ENCODE results near the gene HOXC5. TPM values are rescaled to one million over a fixed set of nuclear protein-coding genes. Genes with fewer than 3 reads are reported as not detected.

Gene HOXC5
- total RNA-seq, 1 donor from 2014 or later: not detected

DNA sequence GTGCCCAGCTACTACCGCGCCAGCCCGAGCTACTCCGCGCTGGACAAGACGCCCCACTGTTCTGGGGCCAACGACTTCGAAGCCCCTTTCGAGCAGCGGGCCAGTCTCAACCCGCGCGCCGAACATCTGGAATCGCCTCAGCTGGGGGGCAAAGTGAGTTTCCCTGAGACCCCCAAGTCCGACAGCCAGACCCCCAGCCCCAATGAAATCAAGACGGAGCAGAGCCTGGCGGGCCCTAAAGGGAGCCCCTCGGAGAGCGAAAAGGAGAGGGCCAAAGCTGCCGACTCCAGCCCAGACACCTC, 47.2 kb upstream of the HOXC5 start:
- no peak for DNase-seq
- POLR2A ChIA-PET: interaction anchor here (1.7 kb wide), 1 partner anchor 222 kb away, joined by 5 read pairs; no protein-coding TSS in a partner anchor
- peaks cover 28% of the 10 kb centered on the region for H3K4me1 Mint-ChIP-seq
- H3K27ac Mint-ChIP-seq: peak overlapping the region; percentile 50
- peaks cover 89% of the 10 kb centered on the region for H3K27me3 Mint-ChIP-seq
- intact Hi-C loops (cut with micrococcal nuclease): loop anchor here (5.0 kb wide), 1 partner anchor 193 kb away; no protein-coding TSS in a partner anchor
- no peaks in the 10 kb centered on the region for H3K9me3 Mint-ChIP-seq
- ATAC-seq (ENCODE audit: low read depth): no peak
- no peak overlapping the region for H3K4me3 Mint-ChIP-seq
- TF ChIP-seq, protein P1, sequence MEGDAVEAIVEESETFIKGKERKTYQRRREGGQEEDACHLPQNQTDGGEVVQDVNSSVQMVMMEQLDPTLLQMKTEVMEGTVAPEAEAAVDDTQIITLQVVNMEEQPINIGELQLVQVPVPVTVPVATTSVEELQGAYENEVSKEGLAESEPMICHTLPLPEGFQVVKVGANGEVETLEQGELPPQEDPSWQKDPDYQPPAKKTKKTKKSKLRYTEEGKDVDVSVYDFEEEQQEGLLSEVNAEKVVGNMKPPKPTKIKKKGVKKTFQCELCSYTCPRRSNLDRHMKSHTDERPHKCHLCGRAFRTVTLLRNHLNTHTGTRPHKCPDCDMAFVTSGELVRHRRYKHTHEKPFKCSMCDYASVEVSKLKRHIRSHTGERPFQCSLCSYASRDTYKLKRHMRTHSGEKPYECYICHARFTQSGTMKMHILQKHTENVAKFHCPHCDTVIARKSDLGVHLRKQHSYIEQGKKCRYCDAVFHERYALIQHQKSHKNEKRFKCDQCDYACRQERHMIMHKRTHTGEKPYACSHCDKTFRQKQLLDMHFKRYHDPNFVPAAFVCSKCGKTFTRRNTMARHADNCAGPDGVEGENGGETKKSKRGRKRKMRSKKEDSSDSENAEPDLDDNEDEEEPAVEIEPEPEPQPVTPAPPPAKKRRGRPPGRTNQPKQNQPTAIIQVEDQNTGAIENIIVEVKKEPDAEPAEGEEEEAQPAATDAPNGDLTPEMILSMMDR (IDR thresholded peaks at IDR 0.05): no peak
- H3K36me3 Mint-ChIP-seq (ENCODE audit: low read depth): no peaks in the 10 kb centered on the region
- CTCF ChIA-PET: interaction anchor here (0.6 to 3.5 kb wide), 3 partner anchors 13 to 54 kb away, joined by 3 to 13 read pairs (median 3); no protein-coding TSS in a partner anchor

DNA sequence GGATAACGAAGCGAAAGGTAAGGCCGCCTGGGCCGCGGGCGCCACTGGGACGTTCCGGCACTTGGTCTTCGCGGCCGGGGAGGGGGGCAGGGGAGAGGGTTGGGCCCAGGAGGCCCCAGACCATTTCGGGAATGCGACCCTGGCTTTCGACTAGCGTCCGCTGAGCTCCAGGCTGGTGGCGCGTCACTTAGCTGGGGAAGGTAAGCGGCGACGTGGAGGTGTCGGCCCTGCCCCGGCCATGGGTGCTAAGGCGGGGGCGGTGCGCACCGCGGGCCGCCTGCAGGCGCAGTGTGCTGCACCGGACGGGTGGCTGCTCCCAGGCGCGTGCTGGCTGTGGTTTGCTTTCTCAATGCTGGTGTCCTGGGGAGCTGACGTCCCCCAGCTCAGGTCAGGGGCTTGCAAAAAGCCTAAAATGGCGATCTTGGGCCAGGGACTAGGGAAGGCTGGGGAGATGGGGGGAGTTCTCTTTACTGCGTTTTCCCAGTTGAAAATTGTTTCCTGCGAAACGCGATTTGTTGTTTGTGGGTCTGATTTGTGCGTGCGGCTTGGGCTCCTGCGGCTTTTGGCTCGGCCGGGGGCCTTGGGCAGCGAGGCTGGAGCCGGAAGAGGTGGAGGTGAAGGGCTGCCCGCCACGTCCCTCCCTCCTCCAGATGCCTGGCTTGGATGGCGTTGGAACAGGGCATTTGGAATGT, 46.7 kb upstream of the HOXC5 start:
- Mint-ChIP-seq H3K4me3 (no peak overlapping the region), H3K36me3 (ENCODE audit: low read depth) (no peaks in the 10 kb centered on the region), H3K27ac (peak overlapping the region; percentile 50), H3K9me3 (no peaks in the 10 kb centered on the region), H3K4me1 (peaks cover 28% of the 10 kb centered on the region), H3K27me3 (peaks cover 89% of the 10 kb centered on the region)
- DNase-seq (no peak), ATAC-seq (ENCODE audit: low read depth) (no peak)
- ChIA-PET POLR2A (interaction anchor here (1.7 kb wide), 1 partner anchor 222 kb away, joined by 5 read pairs; no protein-coding TSS in a partner anchor), CTCF (interaction anchor here (1.5 to 3.5 kb wide), 2 partner anchors 20 to 55 kb away, joined by 3 to 13 read pairs; no protein-coding TSS in a partner anchor)
- TF ChIP-seq, protein P1 (IDR thresholded peaks at IDR 0.05): no peak
- intact Hi-C loops (cut with micrococcal nuclease): loop anchor here (5.0 kb wide), 1 partner anchor 194 kb away; no protein-coding TSS in a partner anchor

DNA sequence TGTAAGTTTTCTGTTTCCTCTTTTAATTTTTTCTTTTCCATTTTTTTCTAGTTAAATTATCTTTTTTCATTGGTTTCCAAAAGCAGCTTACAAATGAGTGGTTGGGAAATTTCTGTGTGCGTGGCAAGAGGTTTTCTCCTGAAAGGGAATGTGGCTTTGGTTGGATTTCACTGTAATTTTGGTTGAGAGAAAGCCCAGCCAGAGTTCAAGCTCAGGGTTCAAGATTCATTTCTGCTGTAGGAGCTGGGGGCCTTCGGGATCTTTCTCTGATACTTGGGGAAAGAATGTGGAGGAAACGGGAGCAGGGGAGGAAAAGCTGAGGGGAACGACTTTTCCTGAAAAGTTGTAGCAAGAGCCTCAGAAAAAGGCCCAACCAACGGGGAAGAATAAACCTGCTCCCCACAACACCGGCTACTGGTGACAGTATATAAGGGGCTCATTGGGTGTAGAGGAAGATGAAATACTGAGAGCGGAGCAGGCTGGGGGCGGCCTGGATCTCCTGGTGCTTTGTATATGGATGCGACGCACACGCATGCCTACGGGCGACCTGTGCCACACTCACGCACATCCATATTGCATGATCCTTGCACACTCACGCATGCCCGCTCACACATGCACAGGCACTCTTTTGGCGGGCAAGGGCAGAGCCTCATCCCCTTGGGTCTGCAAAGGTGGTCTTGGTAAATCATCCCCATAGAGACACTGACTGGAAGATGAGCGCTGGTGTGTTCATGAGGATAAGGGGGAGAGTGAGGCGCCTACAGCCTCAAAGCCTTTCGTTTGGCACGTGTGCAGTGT, 46.0 kb upstream of the HOXC5 start:
- TF ChIP-seq, protein P1 (IDR thresholded peaks at IDR 0.05): no peak
- H3K9me3 Mint-ChIP-seq: no peaks in the 10 kb centered on the region
- ChIA-PET POLR2A (no interaction called here), CTCF (interaction anchor here (1.5 to 3.5 kb wide), 2 partner anchors 19 to 55 kb away, joined by 3 to 13 read pairs; no protein-coding TSS in a partner anchor)
- H3K27me3 Mint-ChIP-seq: peaks cover 88% of the 10 kb centered on the region
- H3K4me1 Mint-ChIP-seq: peaks cover 28% of the 10 kb centered on the region
- no peak overlapping the region for H3K4me3 Mint-ChIP-seq
- H3K36me3 Mint-ChIP-seq (ENCODE audit: low read depth): no peaks in the 10 kb centered on the region
- DNase-seq: no peak
- H3K27ac Mint-ChIP-seq: no peak overlapping the region
- intact Hi-C loops (cut with micrococcal nuclease): loop anchor here (5.0 kb wide), 1 partner anchor 195 kb away; no protein-coding TSS in a partner anchor
- no peak for ATAC-seq (ENCODE audit: low read depth)

DNA sequence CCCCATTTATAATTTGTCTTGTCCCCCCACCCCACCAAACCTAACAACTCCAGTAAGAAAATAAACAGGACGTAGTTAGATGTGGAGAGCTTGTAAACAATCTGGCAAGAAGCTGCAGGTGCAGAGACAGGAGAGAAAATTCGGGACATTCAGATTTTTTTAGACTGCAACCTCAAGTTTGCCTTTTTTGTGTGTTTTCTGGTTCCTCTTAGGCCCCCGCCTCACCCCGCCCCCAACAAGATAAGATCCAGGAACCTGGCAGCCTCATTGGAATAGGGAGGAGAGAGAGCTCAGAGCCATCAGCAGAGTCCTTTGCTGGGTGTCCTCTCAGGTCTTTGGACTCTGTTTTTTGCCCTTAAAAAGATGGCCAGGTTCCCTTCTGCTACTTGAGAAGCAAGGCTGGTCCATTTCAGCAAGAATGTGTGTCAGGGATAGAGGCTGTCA, 45.0 kb upstream of the HOXC5 start:
- Mint-ChIP-seq H3K4me3 (no peak overlapping the region), H3K27me3 (peaks cover 88% of the 10 kb centered on the region), H3K36me3 (ENCODE audit: low read depth) (no peaks in the 10 kb centered on the region), H3K9me3 (no peaks in the 10 kb centered on the region), H3K27ac (no peak overlapping the region), H3K4me1 (peaks cover 28% of the 10 kb centered on the region)
- ATAC-seq (ENCODE audit: low read depth) (no peak), DNase-seq (no peak)
- TF ChIP-seq, protein P1 (IDR thresholded peaks at IDR 0.05): no peak
- ChIA-PET CTCF (interaction anchor here (1.1 to 3.5 kb wide), 2 partner anchors 18 to 48 kb away, joined by 3 to 13 read pairs; no protein-coding TSS in a partner anchor), POLR2A (no interaction called here)
- intact Hi-C loops (cut with micrococcal nuclease): loop anchor here (5.0 kb wide), 1 partner anchor 196 kb away; no protein-coding TSS in a partner anchor
